Liver (tissue), 9 donors: ENCODE measurements around the gene RBP4. TPM values are rescaled to one million over a fixed set of nuclear protein-coding genes. Genes with fewer than 3 reads are reported as not detected.

Experiments used
- DNase-seq: peaks from one replicate; pipeline ENCODE4 v3.0.0-alpha.2; 2017; ENCODE audit warnings: low spot score
- H3K27ac ChIP-seq, 2 donors: one replicate each; pipeline ENCODE4 v1.7.0; 2013; ENCODE audit warnings: inconsistent platforms in 2 of 2, low read length in 2 of 2, control low read depth in 1 of 2, low read depth in 1 of 2, mild to moderate bottlenecking in 1 of 2
- H3K27me3 ChIP-seq, 4 donors: one replicate each; pipeline versions ENCODE4 v1.6.1 to v1.7.0; 2013; ENCODE audit warnings: low read length in 3 of 4, inconsistent platforms in 1 of 4, mild to moderate bottlenecking in 1 of 4, moderate library complexity in 1 of 4; ENCODE audit not compliant: control insufficient read depth in 4 of 4, insufficient read depth in 4 of 4
- H3K36me3 ChIP-seq, 4 donors: one replicate each; pipeline versions ENCODE4 v1.6.1 to v1.7.0; 2013; ENCODE audit warnings: low read length in 3 of 4, mild to moderate bottlenecking in 3 of 4, low read depth in 1 of 4, moderate library complexity in 1 of 4; ENCODE audit not compliant: control insufficient read depth in 4 of 4, insufficient read depth in 3 of 4
- H3K4me1 ChIP-seq, 4 donors: one replicate each; pipeline versions ENCODE4 v1.6.1 to v1.7.0; 2013; ENCODE audit warnings: low read length in 3 of 4, mild to moderate bottlenecking in 3 of 4, moderate library complexity in 1 of 4; ENCODE audit not compliant: control insufficient read depth in 4 of 4, insufficient read depth in 4 of 4
- H3K4me3 ChIP-seq, 3 donors: one replicate each; pipeline versions ENCODE4 v1.6.1 to v1.7.0; 2013; ENCODE audit warnings: low read length in 3 of 3, control low read depth in 1 of 3, low read depth in 1 of 3, mild to moderate bottlenecking in 1 of 3
- H3K9ac ChIP-seq, 2 donors: one replicate each; pipeline ENCODE4 v1.7.0; 2013; ENCODE audit warnings: low read length in 2 of 2, mild to moderate bottlenecking in 2 of 2, moderate library complexity in 2 of 2, control low read depth in 1 of 2, low read depth in 1 of 2
- H3K9me3 ChIP-seq, 4 donors: one replicate each; pipeline versions ENCODE4 v1.6.1 to v1.7.0; 2013; ENCODE audit warnings: low read length in 3 of 4; ENCODE audit not compliant: control insufficient read depth in 4 of 4
- ATF3 ChIP-seq: IDR thresholded peaks from 2 replicates; pipeline ENCODE4 v1.6.1; 2016; ENCODE audit warnings: antibody characterized with exemption
- CTCF ChIP-seq: fragments of 150-350 bp; IDR thresholded peaks from 2 replicates; pipeline ENCODE4 v1.5.1; 2017; ENCODE audit warnings: improper control_type of control experiment, low read depth, low read length; ENCODE audit not compliant: missing input control
- FOXA2 ChIP-seq: IDR thresholded peaks from 2 replicates; pipeline ENCODE4 v1.6.1; 2016; ENCODE audit warnings: antibody characterized with exemption
- HNF4A ChIP-seq, 2 donors: conservative IDR thresholded peaks; 2 replicates each; pipeline ENCODE4 v1.6.1; 2016; ENCODE audit warnings: antibody characterized with exemption in 2 of 2, mild to moderate bottlenecking in 2 of 2
- HNF4G ChIP-seq: IDR thresholded peaks from 2 replicates; pipeline ENCODE4 v1.6.1; 2016; ENCODE audit warnings: antibody characterized with exemption
- JUND ChIP-seq, 2 donors: IDR thresholded peaks; 2 replicates each; pipeline ENCODE4 v1.6.1; 2016; ENCODE audit warnings: antibody characterized with exemption in 2 of 2
- MAX ChIP-seq: IDR thresholded peaks from 2 replicates; pipeline ENCODE4 v1.6.1; 2016; ENCODE audit warnings: antibody characterized with exemption
- NR2F2 ChIP-seq: IDR thresholded peaks from 2 replicates; pipeline ENCODE4 v1.6.1; 2016; ENCODE audit warnings: antibody characterized with exemption
- RAD21 ChIP-seq, 2 donors: IDR thresholded peaks; 2 replicates each; pipeline ENCODE4 v1.6.1; 2016; ENCODE audit warnings: antibody characterized with exemption in 2 of 2, mild to moderate bottlenecking in 2 of 2
- REST ChIP-seq: IDR thresholded peaks from 2 replicates; pipeline ENCODE4 v1.6.1; 2016; ENCODE audit warnings: antibody characterized with exemption, mild to moderate bottlenecking
- RXRA ChIP-seq, 2 donors: IDR thresholded peaks; 2 replicates each; pipeline ENCODE4 v1.6.1; 2017 to 2018; ENCODE audit warnings: antibody characterized with exemption in 2 of 2, mild to moderate bottlenecking in 1 of 2
- SP1 ChIP-seq: IDR thresholded peaks from 2 replicates; pipeline ENCODE4 v1.6.1; 2018; ENCODE audit warnings: antibody characterized with exemption, mild to moderate bottlenecking
- TAF1 ChIP-seq: conservative IDR thresholded peaks from 2 replicates; pipeline ENCODE4 v1.6.1; 2016; ENCODE audit warnings: antibody characterized with exemption, mild to moderate bottlenecking
- YY1 ChIP-seq: IDR thresholded peaks from 2 replicates; pipeline ENCODE4 v1.6.1; 2016; ENCODE audit warnings: antibody characterized with exemption, mild to moderate bottlenecking
- ZBTB33 ChIP-seq: IDR thresholded peaks from 2 replicates; pipeline ENCODE4 v1.6.1; 2016; ENCODE audit warnings: antibody characterized with exemption
- WGBS: extraction: QIAGEN DNeasy Blood & Tissue Kit; methylation state at CpG from one replicate; pipeline ENCODE4 v1.1.7; 2013; 5-methylcytosine and 5-hydroxymethylcytosine counted together
- polyA plus RNA-seq, 2 donors: library from polyadenylated mRNA; stranded (reverse) in 1 of 2; unstranded in 1 of 2; fragments of 200-250 nt in 1 of 2; fragments of >200 nt in 1 of 2; fragmentation: Nextera tagmentation in 1 of 2; extraction: Ambion mirVana in 1 of 2; gene quantifications; one replicate each; pipeline versions ENCODE4 v1.2.1 to v1.2.3, GENCODE V29; 2013 to 2015
- total RNA-seq, 2 donors: library from RNA; depleted of rRNA; stranded (reverse); fragments of >200 nt; gene quantifications; one replicate each; pipeline ENCODE4 v1.2.3, GENCODE V29; 2014
- donor health status: healthy.
- donor health status: healthy.
- donor health status: healthy.
- donor health status: healthy.
- donor health status: healthy.

Gene RBP4
- total and polyA plus RNA-seq, 4 donors, result 1,174 to 10,329 (median 3,953) TPM

GRCh38 chr10:93553482-93554315 is 47.3 kb downstream of the RBP4 start:
- 67% methylated on average over 8 of the region's 8 CpGs for WGBS
- Histone ChIP-seq H3K4me3 (no peak overlapping the region), H3K4me1 (peaks cover 0 to 2% (median 0%) of the 10 kb centered on the region in 4 donors), H3K9me3 (no peaks in the 10 kb centered on the region), H3K27me3 (no peaks in the 10 kb centered on the region), H3K27ac (no peak overlapping the region), H3K9ac (no peak overlapping the region), H3K36me3 (no peaks in the 10 kb centered on the region)
- no peak for DNase-seq
- no peak for TF ChIP-seq YY1
- no peak for TF ChIP-seq HNF4G
- TF ChIP-seq JUND (IDR thresholded peaks at IDR 0.05), result no peak
- TF ChIP-seq CTCF, result no peak
- TF ChIP-seq HNF4A (conservative IDR thresholded peaks at IDR 0.05), result peak; percentile 19 to 43
- TF ChIP-seq SP1, result peak; percentile 37
- no peak for TF ChIP-seq REST
- TF ChIP-seq RAD21 (IDR thresholded peaks at IDR 0.05), result peak in 1 of 2 donors; percentile 20
- no peak for TF ChIP-seq ZBTB33
- TF ChIP-seq NR2F2, result no peak
- TF ChIP-seq ATF3, result no peak
- peak; percentile 80 to 91 for TF ChIP-seq RXRA (IDR thresholded peaks at IDR 0.05)
- TF ChIP-seq TAF1, result no peak
- no peak for TF ChIP-seq FOXA2
- TF ChIP-seq MAX, result no peak
